ENCODE results near the gene COL6A2.
"Not testable (repeated sequence)": the region's sequence is repeated elsewhere in the genome, so short reads cannot be mapped to it uniquely, and the experiment has no call there.

COL6A2 gene

DNA sequence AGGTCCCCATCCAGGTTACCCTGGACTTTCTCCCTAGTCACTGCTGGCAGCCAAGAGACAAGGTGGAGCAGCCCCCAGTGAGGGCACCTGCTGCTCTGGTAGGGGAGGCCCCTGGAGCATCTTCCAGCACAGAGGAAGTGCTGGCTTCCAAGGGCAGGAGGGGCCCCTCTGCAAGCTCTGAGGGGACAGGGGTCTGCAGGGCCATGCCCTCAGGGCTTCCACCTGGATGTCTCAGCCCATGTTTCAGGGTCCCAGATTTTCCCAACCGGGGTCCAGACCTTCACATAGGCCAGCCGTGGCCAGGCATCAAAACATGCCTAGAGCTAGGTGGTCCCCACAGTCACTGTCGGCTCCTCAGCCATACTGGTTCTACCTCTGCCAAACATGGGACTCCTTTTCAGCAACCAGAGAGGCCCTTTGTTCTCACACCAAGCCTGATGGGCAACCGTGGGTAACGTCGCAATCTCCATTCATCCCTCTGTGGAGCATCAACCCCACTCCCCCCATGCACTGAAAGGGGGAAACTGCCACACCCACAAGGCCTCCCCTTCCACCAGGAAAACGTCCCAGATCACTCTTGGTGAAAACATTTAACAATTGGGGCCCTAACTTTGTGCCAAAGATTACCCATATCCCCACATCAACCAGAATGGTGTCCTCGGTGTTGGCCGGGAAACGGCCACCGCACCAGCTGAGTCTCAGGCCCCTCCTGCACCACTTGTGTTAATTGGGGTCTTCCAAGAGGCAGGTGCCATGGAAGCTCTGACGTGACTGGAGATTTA is 1.9 kb upstream of the COL6A2 start:
- DNase-seq, result no peak

- no peak for DNase-seq
These were observed 1.1 kb upstream of the COL6A2 start for GRCh38 chr21:46096596-46097335.

GRCh38 chr21:46098303-46099141 is 610 bp downstream of the COL6A2 start:
- DNase-seq, result no peak

DNA sequence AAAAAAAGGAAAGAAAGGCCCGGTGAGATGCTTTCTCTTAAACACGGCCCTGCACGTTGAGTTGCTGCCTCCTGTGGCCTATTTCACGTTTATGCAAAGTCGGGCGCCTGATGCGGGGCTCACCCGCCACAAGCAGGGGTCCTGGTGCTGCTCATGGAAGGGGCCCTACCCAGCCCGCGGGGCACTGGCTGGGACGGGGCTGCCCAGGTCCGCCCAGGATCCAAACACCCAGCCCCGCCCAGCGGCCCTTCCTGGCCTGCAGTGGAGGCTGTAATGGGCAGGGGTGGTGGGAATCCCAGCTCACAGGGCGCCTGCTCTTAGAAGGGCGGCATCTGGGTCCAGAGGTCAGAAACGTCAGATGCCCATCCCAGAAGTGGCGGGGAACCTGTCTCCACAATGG is 1.6 kb downstream of the COL6A2 start:
- DNase-seq, result peak; percentile 15

GRCh38 chr21:46100020-46100419 is 2.1 kb downstream of the COL6A2 start:
- no peak for DNase-seq

GRCh38 chr21:46100426-46100825 is 2.5 kb downstream of the COL6A2 start:
- no peak for DNase-seq

DNA sequence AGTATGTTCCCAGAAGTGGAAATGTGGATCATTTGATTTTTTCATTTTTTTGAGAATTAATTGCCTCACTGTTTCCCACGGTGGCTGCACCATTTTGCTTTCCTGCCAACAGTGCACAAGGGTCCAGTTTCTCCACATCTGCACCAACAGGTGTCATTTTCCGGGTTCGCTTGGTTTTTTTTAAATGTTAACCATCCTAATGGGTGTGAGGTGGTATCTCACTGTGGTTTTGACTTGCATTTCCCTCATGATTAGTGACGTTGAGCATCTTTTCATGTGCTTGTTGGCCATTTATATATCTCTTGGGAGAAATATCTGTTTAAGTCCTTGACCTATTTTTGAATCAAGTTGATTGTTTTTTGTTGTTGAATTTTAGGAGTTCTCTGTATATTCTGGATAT is 3.0 kb downstream of the COL6A2 start:
- no peak for DNase-seq

- no peak for DNase-seq
These were observed 6.2 kb downstream of the COL6A2 start for GRCh38 chr21:46104104-46104503.

DNA sequence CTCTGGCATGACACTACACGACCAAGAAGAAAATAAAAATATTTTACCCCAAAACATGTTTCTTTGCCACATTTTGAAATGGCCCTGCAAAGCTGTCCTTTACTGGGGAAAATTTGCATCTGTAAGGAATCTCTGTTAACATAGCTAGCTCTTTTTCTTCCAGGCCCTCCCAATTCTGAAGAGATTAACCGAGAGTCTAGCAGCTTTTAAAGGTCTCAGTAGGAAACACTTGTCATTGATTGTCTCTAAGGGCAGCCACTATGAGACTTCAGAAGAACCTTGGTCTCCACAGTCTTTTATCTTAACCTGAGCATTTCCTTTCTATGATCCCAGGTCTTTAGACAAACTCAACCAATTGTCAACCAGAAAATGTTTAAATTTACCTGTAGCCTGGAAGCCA is 9.5 kb downstream of the COL6A2 start:
- DNase-seq, result not testable (repeated sequence)

DNA sequence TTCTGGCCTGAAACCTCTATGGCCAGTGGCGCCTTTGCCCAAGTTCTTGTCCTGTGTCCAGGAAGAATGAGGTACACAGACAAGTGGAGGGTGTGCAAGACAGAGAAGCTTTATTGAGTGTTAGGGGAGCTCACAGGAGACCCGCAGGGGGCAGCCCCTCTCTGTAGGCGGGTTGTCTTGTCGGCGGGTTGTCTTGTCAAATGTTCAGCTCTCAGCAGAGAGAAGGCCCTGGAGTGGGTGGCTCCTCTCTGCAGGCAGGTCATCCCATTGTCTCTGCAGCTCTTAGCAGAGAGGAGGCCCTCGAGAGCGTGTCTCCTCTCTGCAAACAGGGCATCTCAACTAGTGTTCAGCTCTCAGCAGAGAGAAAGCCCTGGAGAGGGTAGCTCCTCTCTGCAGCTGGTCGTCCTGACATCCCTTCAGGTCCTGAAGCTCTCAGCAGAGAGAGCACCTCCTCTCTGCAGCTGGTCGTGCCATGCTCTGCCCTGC is 11.0 kb downstream of the COL6A2 start:
- no peak for DNase-seq

DNA sequence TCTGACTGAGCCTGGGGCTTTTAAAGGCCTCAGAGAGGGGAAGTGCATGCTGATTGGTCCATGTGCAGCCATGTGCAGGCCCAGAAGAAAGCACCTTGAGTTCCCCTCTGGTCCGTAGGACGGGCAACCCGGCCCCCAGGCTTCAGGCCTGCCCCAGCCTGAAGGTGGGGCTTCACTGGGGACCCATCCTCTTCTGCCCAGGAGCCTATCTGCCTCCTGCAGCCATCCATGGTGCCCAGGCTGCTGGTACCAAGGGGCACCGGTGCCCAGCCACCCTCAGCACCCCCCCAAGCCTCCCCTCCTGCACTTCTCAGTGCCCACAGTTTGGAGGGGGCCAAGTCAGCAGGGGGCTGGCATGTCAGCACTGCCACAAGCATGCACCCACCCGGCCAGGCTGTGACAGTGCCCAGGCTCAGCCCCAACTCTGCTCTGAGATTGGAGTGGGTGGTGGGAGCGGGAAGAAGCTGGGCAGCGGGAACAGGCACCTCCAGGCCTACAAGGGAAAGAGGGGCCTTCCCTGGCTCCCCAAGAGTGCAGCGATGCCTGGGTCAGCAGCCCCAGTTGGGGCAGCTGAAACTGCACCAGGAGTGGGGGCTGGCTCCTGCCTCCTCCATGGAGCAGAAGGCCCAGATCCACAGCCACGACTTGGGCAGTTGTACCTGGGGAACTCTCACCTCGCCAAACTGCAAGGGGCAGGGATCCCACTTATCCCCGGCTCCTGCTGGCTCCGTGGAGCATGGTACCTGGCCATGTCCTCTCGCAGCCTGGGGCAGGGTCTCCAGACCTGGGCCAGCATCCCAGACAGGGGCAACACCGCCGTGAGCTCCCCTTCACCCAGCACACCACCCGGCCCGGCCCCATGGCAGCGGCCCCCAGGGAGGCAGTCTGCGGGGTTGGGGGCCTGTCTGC is 11.7 kb downstream of the COL6A2 start:
- no peak for DNase-seq

GRCh38 chr21:46110499-46111192 is 12.7 kb downstream of the COL6A2 start:
- DNase-seq, result peak; percentile 15

- DNase-seq, result no peak
These were observed 13.3 kb downstream of the COL6A2 start for GRCh38 chr21:46111193-46111571.

DNA sequence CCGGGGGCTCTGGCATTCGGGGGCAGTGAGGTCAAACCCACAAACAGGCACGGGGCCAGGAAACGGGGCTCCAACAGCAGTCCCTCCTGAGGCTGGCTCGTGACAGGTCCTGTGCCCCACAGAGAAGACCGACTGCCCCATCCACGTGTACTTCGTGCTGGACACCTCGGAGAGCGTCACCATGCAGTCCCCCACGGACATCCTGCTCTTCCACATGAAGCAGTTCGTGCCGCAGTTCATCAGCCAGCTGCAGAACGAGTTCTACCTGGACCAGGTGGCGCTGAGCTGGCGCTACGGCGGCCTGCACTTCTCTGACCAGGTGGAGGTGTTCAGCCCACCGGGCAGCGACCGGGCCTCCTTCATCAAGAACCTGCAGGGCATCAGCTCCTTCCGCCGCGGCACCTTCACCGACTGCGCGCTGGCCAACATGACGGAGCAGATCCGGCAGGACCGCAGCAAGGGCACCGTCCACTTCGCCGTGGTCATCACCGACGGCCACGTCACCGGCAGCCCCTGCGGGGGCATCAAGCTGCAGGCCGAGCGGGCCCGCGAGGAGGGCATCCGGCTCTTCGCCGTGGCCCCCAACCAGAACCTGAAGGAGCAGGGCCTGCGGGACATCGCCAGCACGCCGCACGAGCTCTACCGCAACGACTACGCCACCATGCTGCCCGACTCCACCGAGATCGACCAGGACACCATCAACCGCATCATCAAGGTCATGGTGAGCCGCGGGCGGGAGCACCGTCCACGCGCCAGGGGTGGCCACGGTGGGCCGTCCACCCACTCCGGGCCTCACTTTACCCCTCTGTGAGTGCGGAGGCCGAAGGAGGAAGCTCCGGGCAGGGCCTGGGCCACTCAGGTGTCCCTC is 14.2 kb downstream of the COL6A2 start:
- DNase-seq, result peak; percentile 7

- no peak for DNase-seq
These were observed 14.9 kb downstream of the COL6A2 start for GRCh38 chr21:46112725-46113215.

DNA sequence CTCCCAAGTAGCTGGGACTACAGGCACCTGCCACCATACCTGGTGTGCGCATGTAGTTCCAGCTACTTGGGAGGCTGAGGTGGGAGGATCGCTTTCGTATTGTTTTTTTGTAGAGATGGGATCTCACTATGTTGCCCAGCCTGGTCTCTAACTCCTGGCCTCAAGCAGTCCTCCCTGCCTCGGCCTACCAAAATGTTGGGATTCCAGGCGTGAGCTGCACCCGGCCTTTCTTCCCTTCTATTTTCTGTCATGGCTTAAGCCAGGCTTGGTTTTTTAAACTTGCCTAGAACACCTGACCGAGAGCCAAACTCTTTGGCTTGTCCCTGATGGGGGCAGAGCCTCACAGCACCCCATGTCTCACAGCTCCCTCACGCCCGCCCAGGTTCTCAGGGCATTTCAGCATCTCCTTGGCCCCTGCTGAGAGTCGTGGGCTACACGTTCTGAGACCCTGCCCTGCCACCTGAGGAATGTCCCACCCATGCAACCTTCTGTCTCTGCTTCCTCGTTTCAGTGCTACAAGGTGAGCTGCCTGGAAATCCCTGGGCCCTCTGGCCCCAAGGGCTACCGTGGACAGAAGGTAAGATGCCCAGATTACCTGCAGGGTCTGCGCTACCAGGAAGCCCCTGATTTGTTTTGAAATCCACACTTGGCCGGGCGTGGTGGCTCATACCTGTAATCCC is 15.7 kb downstream of the COL6A2 start:
- DNase-seq, result no peak

GRCh38 chr21:46114963-46115362 is 17.1 kb downstream of the COL6A2 start:
- no peak for DNase-seq

- DNase-seq, result peak; percentile 18
These were observed 17.7 kb downstream of the COL6A2 start for GRCh38 chr21:46115441-46116188.

- no peak for DNase-seq
These were observed 18.4 kb downstream of the COL6A2 start for GRCh38 chr21:46116189-46116775.

Data from 8988T (cell line).